CD14-positive monocyte (primary cell): ENCODE data around the gene ROGDI. TPM values are rescaled to one million over a fixed set of nuclear protein-coding genes. Genes with fewer than 3 reads are reported as not detected.

ENCODE experiments used
- DNase-seq, 3 donors: peaks; one replicate each; pipeline ENCODE4 v3.0.0-alpha.2; 2011 to 2022
- H2AFZ ChIP-seq: 2 replicates; pipeline ENCODE4 v1.6.0; 2012; ENCODE audit warnings: mild to moderate bottlenecking, low read depth, low read length, inconsistent platforms; ENCODE audit not compliant: insufficient read depth, poor library complexity, severe bottlenecking
- H3K27ac ChIP-seq, 2 donors: 1 replicate in 1 of 2; 2 replicates in 1 of 2; pipeline ENCODE4 v1.5.1; 2012 to 2013; ENCODE audit warnings: low read length in 2 of 2, control low read depth in 1 of 2, inconsistent platforms in 1 of 2, low read depth in 1 of 2, mild to moderate bottlenecking in 1 of 2
- H3K27me3 ChIP-seq, 2 donors: one replicate each; pipeline versions ENCODE4 v1.6.0 to v1.6.1; 2011 to 2013; ENCODE audit warnings: low read length in 2 of 2; ENCODE audit not compliant: control insufficient read depth in 2 of 2, insufficient read depth in 2 of 2
- H3K36me3 ChIP-seq, 2 donors: replicated peaks in 1 of 2; 1 replicate in 1 of 2; 2 replicates in 1 of 2; pipeline versions ENCODE4 v1.5.1 to v1.6.1; 2012 to 2013; ENCODE audit warnings: low read length in 2 of 2, control low read depth in 1 of 2, inconsistent platforms in 1 of 2, mild to moderate bottlenecking in 1 of 2; ENCODE audit not compliant: insufficient read depth in 2 of 2, control insufficient read depth in 1 of 2
- H3K4me1 ChIP-seq, 2 donors: 1 replicate in 1 of 2; 2 replicates in 1 of 2; pipeline versions ENCODE4 v1.5.1 to v1.6.1; 2012 to 2013; ENCODE audit warnings: low read length in 2 of 2, control low read depth in 1 of 2, inconsistent platforms in 1 of 2, mild to moderate bottlenecking in 1 of 2, moderate library complexity in 1 of 2; ENCODE audit not compliant: insufficient read depth in 2 of 2, control insufficient read depth in 1 of 2
- H3K4me2 ChIP-seq: replicated peaks from 2 replicates; pipeline ENCODE3; 2012; ENCODE audit warnings: low read length, moderate library complexity, mild to moderate bottlenecking; ENCODE audit not compliant: poor library complexity, severe bottlenecking; ENCODE audit errors: extremely low read depth
- H3K4me3 ChIP-seq, 3 experiments: fragments of 200-600 bp in 1 of 3; sonication (generic) in 1 of 3; replicated peaks in 1 of 3; 1 replicate in 2 of 3; 2 replicates in 1 of 3; pipeline ENCODE4 v1.5.1; 2011 to 2013; ENCODE audit warnings: low read length in 3 of 3, mild to moderate bottlenecking in 3 of 3, control low read depth in 2 of 3, low read depth in 2 of 3, inconsistent platforms in 1 of 3, moderate library complexity in 1 of 3
- H3K79me2 ChIP-seq: 2 replicates; pipeline ENCODE4 v1.6.0; 2012; ENCODE audit warnings: mild to moderate bottlenecking, control low read depth, inconsistent platforms, low read length, moderate library complexity; ENCODE audit not compliant: insufficient read depth
- H3K9ac ChIP-seq: 2 replicates; pipeline ENCODE4 v1.6.0; 2017; ENCODE audit warnings: low read length, mild to moderate bottlenecking; ENCODE audit not compliant: insufficient read depth, poor library complexity, severe bottlenecking
- H3K9me3 ChIP-seq, 2 donors: replicated peaks in 1 of 2; 1 replicate in 1 of 2; 2 replicates in 1 of 2; pipeline versions ENCODE4 v1.5.1 to v1.6.1; 2012 to 2013; ENCODE audit warnings: low read length in 2 of 2, control low read depth in 1 of 2; ENCODE audit not compliant: control insufficient read depth in 1 of 2, insufficient read depth in 1 of 2
- H4K20me1 ChIP-seq: 2 replicates; pipeline ENCODE4 v1.6.0; 2012; ENCODE audit warnings: mild to moderate bottlenecking, low read length, control low read depth, moderate library complexity; ENCODE audit not compliant: insufficient read depth
- H3K27ac Mint-ChIP-seq, 7 donors: one replicate each; pipeline ENCODE4 v1.8.0; 2020; ENCODE audit warnings: mild to moderate bottlenecking in 7 of 7, mixed read lengths in 7 of 7, moderate library complexity in 6 of 7, inconsistent platforms in 2 of 7
- H3K27me3 Mint-ChIP-seq, 3 donors: one replicate each; pipeline ENCODE4 v1.8.0; 2021 to 2022; ENCODE audit warnings: low read depth in 3 of 3, mild to moderate bottlenecking in 3 of 3, mixed read lengths in 3 of 3, moderate library complexity in 3 of 3, inconsistent platforms in 1 of 3
- H3K36me3 Mint-ChIP-seq, 2 donors: one replicate each; pipeline ENCODE4 v1.8.0; 2020; ENCODE audit warnings: mixed read lengths in 2 of 2, inconsistent platforms in 1 of 2, mild to moderate bottlenecking in 1 of 2
- H3K4me1 Mint-ChIP-seq: one replicate; pipeline ENCODE4 v1.8.0; 2020; ENCODE audit warnings: mild to moderate bottlenecking, mixed read lengths
- H3K4me3 Mint-ChIP-seq, 2 donors: one replicate each; pipeline ENCODE4 v1.8.0; 2020; ENCODE audit warnings: mild to moderate bottlenecking in 2 of 2, mixed read lengths in 2 of 2, moderate library complexity in 1 of 2
- H3K9me3 Mint-ChIP-seq, 7 donors: one replicate each; pipeline ENCODE4 v1.8.0; 2020 to 2022; ENCODE audit warnings: mixed read lengths in 7 of 7, mild to moderate bottlenecking in 6 of 7, moderate library complexity in 6 of 7, inconsistent platforms in 2 of 7
- CTCF ChIP-seq: fragments of 200-600 bp; IDR thresholded peaks from one replicate; pipeline ENCODE4 v1.8.0; 2022; ENCODE audit warnings: antibody characterized with exemption, mild to moderate bottlenecking
- WGBS: methylation state at CpG from one replicate; pipeline ENCODE4 v1.1.5; 2013; ENCODE audit warnings: missing lambda C conversion rate; ENCODE audit not compliant: insufficient coverage; 5-methylcytosine and 5-hydroxymethylcytosine counted together
- intact Hi-C, 2 donors: fragments of 100-400 bp; cut with micrococcal nuclease; formaldehyde crosslinking; loops; one replicate each; pipeline versions ENCODE4 v1.15.0 to v1.15.1; 2023
- polyA plus RNA-seq, 3 donors: library from polyadenylated mRNA; depleted of rRNA in 1 of 3; unstranded in 2 of 3; stranded (reverse) in 1 of 3; fragments of 300-500 nt in 2 of 3; fragments of >200 nt in 1 of 3; fragmentation: Illumina TruSeq in 2 of 3; gene quantifications; 1 replicate in 2 of 3; 2 replicates in 1 of 3; pipeline ENCODE4 v1.2.3, GENCODE V29; 2012 to 2021

ROGDI gene
- polyA plus RNA-seq, 3 donors: 40.9 to 126 (median 54.4) TPM

- Histone ChIP-seq H3K36me3 (peaks cover 23 to 32% of the 10 kb centered on the region in 2 donors), H3K79me2 (peaks cover 93% of the 10 kb centered on the region), H3K9me3 (no peaks in the 10 kb centered on the region), H3K27me3 (no peaks in the 10 kb centered on the region), H3K9ac (peak overlapping the region; percentile 99), H3K4me3 (peak overlapping the region; percentile 47 to 90 (median 83)), H3K27ac (peak overlapping the region; percentile 65 to 97), H3K4me2 (peak overlapping the region; percentile 84), H4K20me1 (peaks cover 69% of the 10 kb centered on the region), H2AFZ (peak overlapping the region; percentile 85), H3K4me1 (peaks cover 47 to 59% of the 10 kb centered on the region in 2 donors)
- intact Hi-C loops: loop anchor here (2.0 to 10.0 kb wide), 4 partner anchors 45 to 249 kb away; partner anchors contain the start of genes ROGDI (in 2 of the 2), EEF2KMT (in 1 of the 2) and SEC14L5 (in 1 of the 2)
- no peaks in the 10 kb centered on the region for H3K27me3 Mint-ChIP-seq
- WGBS: under 1% methylated on average over 81 of the region's 83 CpGs
- H3K4me1 Mint-ChIP-seq: peaks cover 60% of the 10 kb centered on the region
- peak overlapping the region; percentile 88 to 95 (median 93) for H3K27ac Mint-ChIP-seq
- peaks cover 25 to 30% of the 10 kb centered on the region in 2 donors for H3K36me3 Mint-ChIP-seq
- H3K9me3 Mint-ChIP-seq: no peaks in the 10 kb centered on the region
- no peak for TF ChIP-seq CTCF
- DNase-seq: peak; percentile 32 to 64 (median 42)
- H3K4me3 Mint-ChIP-seq: peak overlapping the region; percentile 90 to 94
Measured at GRCh38 chr16:4847774-4848587, 45.5 kb upstream of the ROGDI start.

- Histone ChIP-seq H3K36me3 (peaks cover 28 to 36% of the 10 kb centered on the region in 2 donors), H3K4me2 (peak within 1 kb of the TSS; percentile 84), H3K79me2 (peaks cover 84% of the 10 kb centered on the region), H4K20me1 (peaks cover 60% of the 10 kb centered on the region), H3K4me1 (peaks cover 42 to 52% of the 10 kb centered on the region in 2 donors), H3K4me3 (peak within 1 kb of the TSS; percentile 83 to 93 (median 90)), H3K9me3 (no peaks in the 10 kb centered on the region), H3K9ac (peak within 1 kb of the TSS; percentile 99), H2AFZ (peak within 1 kb of the TSS; percentile 85), H3K27ac (peak within 1 kb of the TSS; percentile 90 to 97), H3K27me3 (no peaks in the 10 kb centered on the region)
- Mint-ChIP-seq H3K27ac (peak within 1 kb of the TSS; percentile 88 to 96 (median 94)), H3K36me3 (peaks cover 28 to 34% of the 10 kb centered on the region in 2 donors), H3K4me3 (peak within 1 kb of the TSS; percentile 90 to 94), H3K4me1 (peaks cover 52% of the 10 kb centered on the region), H3K9me3 (no peaks in the 10 kb centered on the region), H3K27me3 (no peaks in the 10 kb centered on the region)
- under 1% methylated on average over 124 of the region's 126 CpGs for WGBS
- TF ChIP-seq CTCF: no peak
- intact Hi-C loops: loop anchor here (2.0 to 10.0 kb wide), 4 partner anchors 44 to 250 kb away; partner anchors contain the start of genes ROGDI (in 2 of the 2), EEF2KMT (in 1 of the 2) and SEC14L5 (in 1 of the 2)
- peak; percentile 97 to 98 (median 98) for DNase-seq
Measured at GRCh38 chr16:4846901-4847773, 44.7 kb upstream of the ROGDI start, which contains the start of the genes GLYR1 and UBN1. Gene GLYR1 (minus strand): TSS chr16:4847288. CDS start chr16:4847265, 23 bp downstream. Gene UBN1 (plus strand): TSS chr16:4847481. CDS start chr16:4852918, 5,437 bp downstream.
